Cardiac fibroblast (primary cell): ENCODE data around the gene DIS3L2.

Experiments used
- DNase-seq, 2 donors: peaks; one replicate each; pipeline versions ENCODE4 v3.0.0 to v3.0.0-alpha.2; 2010; ENCODE audit warnings: low read depth in 2 of 2
- H3K4me3 ChIP-seq, 2 donors: replicated peaks in 1 of 2; 1 replicate in 1 of 2; 2 replicates in 1 of 2; pipeline ENCODE4 v1.5.1; 2011; ENCODE audit warnings: low read depth in 2 of 2, low read length in 2 of 2, mild to moderate bottlenecking in 2 of 2, moderate library complexity in 1 of 2
- CTCF ChIP-seq: IDR thresholded peaks from one replicate; pipeline ENCODE4 v1.5.1; 2011; ENCODE audit warnings: low read depth, mild to moderate bottlenecking, low read length, inconsistent platforms

The DIS3L2 gene

DNA sequence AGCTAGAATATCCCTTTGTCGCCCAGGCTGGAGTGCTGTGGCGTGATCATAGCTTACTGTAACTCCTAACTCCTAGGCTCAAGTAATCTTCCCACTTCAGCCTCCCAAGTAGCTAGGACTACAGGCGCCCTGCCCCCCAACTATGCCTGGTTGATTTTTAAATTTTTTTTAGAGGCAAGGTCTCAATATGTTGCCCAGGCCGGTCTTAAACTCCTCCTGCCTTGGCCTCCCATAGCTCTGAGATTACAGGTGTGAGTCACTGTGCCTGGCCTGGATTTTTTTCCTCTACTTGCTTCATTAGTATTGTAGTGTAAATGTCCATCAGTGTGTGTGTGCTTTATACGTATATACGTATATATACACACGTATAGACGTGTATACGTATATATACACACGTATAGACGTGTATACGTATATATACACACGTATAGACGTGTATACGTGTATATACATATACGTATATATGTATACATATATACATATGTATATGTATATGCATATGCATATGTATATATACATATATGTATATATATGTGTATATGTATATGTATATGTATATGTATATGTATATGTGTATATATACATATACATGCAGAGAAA lies 124.4 kb downstream of the DIS3L2 start:
- H3K4me3 ChIP-seq: no peak overlapping the region
- TF ChIP-seq CTCF: no peak
- DNase-seq: peak; percentile 6 to 8

- no peak for DNase-seq
- H3K4me3 ChIP-seq: no peak overlapping the region
- TF ChIP-seq CTCF: no peak
Measured at GRCh38 chr2:232088771-232089170, 127.3 kb downstream of the DIS3L2 start.

DNA sequence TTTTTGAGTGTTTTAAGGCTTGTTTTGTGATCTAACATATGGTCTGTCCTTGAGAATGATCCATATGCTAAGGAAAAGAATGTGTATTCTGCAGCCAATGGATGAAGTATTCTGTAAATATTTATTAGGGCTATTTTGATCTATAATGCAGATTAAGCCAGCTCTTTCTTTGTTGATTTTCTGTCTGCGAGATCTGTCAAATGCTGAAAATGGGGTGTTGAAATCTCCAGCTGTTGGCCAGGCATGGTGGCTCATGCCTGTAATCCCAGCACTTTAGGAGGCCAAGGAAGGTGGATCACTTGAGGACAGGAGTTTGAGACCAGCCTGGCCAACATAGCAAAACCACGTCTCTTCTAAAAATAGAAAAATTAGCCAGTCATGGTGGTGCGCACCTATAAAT lies 132.7 kb downstream of the DIS3L2 start:
- no peak for DNase-seq
- TF ChIP-seq CTCF: no peak
- no peak overlapping the region for H3K4me3 ChIP-seq

DNA sequence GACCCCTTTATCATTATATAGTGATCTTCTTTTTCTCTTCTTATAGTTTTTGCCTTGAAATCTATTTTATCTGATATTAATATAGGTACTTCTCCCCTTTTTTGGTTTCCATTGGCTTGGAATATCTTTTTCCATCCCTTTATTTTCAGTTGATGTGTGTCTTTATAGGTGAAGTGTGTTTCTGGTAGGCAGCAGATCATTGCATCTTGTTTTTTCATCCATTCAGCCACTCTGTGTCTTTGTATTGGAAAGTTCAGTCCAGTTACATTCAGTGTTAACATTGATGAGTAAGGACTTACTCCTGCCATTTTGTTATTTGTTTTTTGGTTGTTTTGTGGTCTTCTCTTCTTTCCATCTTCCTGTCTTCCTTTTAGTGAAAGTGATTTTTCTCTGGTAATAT lies 133.4 kb downstream of the DIS3L2 start:
- DNase-seq: no peak
- TF ChIP-seq CTCF: no peak
- H3K4me3 ChIP-seq: no peak overlapping the region

DNA sequence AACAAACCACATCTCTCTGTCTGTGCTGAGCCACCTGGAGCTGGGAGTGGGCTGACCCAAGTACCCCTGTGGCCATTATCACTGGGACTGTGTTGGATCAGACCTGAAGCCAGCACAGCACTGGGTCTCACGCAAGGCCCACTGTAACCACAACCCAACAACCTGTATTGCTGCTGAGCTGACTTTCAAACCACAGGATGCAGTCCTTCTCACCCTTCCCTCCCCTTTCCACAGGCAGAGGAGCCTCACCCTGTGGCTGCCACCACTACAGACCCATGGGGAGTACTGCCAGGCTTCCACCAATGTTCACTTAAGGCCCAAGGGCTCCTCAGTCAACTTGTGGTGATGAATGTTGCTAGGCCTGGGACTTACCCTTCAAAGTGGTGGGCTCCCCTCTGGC lies 135.7 kb downstream of the DIS3L2 start:
- TF ChIP-seq CTCF: no peak
- H3K4me3 ChIP-seq: no peak overlapping the region
- DNase-seq: no peak

- no peak for DNase-seq
- no peak overlapping the region for H3K4me3 ChIP-seq
Measured at GRCh38 chr2:232097758-232098157, 136.2 kb downstream of the DIS3L2 start.

More at GRCh38 chr2:232097758-232098157, 136.2 kb downstream of the DIS3L2 start:
- no peak for TF ChIP-seq CTCF
